LoVo (cell line): ENCODE data around the gene CHRDL2.
"Not testable (repeated sequence)": the region's sequence is repeated elsewhere in the genome, so short reads cannot be mapped to it uniquely, and the experiment has no call there.

ENCODE experiments used
- DNase-seq: peaks from one replicate; pipeline ENCODE4 v3.0.0-alpha.2; 2016; ENCODE audit warnings: low spot score

The CHRDL2 gene

DNA sequence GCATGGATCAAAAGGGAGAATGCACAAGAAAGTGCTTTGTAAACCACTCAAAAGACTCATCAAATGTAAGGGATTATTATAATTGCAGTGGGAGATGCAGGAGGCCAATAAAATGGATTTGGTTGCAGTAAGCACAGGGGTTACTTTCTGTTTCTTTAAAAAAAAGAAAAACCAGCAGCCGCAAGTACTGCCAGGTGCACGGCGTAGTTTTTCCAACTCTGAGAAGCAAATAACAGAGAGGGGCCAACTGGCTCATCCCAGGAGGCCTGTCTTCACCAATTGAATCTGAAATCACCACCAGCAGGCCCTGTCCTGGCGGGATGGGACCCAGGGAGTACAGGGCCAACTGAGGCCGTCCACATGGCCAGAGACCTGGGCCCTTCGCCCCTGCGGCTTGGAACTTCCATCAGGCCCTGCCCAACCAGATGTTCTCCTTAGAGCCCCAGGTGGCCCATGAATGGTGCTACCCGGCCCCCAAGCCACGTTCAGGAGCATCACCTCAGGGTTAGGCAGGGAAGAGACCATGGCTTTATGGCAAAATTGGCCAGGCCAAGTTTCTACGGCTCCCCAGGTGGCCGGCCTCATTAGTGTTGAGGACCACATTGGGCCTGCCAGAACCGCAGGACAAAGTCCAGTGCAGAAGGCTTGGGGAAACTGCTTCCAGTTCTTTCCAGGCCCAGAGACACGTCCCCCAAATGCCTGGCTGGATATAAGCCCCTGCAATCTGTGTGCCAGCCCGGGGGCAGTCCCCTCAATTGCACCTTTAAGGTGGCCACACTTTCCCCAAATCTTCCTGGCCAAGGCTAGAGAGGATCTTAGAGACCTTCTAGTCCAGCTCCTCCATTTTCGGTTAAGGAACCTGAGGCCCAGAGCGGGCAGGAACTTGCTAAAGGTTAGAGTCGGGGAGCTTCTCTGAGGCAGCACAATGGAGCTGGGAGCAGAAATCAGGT lies 61.7 kb downstream of the CHRDL2 start:
- no peak for DNase-seq

DNA sequence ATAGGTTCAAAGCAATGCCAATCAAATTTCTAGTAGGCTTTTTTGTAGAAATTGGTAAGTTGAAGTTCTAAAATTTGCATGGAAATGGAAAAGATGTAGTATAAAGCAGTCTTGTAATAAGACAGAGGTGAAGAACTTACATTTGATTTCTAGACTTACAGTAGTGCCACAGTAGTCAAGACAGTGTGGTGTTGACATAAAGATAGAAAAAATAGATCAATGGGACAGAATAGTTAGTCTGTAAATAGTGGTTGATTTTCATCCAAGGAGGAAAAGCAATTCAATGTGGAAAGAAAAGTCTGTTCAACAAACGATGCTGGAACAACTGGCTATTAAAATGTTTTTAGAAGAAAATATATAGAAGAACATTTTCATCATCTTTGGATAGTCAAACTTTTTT lies 67.9 kb downstream of the CHRDL2 start:
- no peak for DNase-seq

DNA sequence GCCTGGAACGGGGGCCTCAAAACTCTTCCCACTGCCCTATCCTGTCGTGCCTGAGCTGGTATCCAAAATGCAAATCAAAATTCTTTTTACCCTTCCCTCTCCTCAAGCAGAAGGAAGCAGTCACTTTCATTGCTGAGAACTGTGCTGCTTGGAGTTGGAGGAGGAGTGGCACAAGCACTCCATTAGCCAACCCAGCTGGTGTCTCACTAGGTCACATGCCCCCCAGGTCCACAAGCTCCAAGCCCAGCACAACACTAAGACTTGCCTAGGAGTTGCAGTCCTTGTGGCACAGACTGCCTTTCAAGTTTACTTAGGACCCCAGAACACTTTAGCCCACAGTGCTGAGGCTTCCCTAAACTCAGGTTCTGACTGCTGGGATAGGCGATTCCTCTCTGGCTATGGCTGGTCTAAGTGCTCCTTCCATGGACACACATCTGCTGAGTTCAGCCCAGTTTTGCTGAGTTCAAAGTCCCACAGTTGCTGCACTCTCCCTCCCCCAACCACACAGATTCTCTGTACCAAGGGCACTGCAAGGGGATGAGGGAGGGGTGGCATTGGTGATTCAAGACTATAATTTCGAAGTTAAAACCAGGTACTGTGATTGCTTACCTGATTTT lies 68.6 kb downstream of the CHRDL2 start:
- no peak for DNase-seq

DNA sequence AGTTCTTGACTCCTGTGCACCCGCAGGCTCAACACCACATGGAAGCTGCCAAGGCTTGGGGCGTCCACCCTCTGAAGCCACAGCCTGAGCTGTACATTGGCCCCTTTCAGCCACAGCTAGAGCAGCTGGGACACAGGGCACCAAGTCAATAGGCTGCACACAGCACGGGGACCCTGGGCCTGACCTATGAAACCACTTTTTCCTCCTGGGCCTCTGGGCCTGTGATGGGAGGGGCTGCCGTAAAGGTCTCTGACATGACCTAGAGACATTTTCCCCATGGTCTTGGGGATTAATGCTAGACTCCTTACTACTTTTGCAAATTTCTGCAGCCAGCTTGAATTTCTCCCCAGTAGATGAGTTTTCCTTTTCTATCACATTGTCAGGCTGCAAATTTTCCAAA lies 72.1 kb downstream of the CHRDL2 start:
- DNase-seq = not testable (repeated sequence)

DNA sequence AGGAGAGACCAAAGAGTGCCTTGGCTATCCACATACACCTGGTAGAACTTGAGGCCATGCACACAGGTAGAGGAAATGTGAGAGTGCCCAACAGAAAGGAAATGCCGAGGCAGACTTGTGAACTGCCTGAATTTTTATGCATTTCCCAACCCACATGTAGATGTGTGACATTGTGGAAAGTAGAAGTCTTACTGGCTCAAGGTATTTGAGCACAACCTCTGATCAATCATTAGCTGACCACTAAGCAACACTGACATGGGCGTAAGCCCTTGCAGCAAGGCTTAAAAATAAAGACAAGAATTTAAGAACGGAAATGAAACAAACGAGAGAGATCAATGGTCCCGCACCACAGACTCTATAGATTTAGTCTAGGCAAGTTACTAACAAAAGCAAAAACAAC lies 76.2 kb downstream of the CHRDL2 start:
- DNase-seq = no peak

DNA sequence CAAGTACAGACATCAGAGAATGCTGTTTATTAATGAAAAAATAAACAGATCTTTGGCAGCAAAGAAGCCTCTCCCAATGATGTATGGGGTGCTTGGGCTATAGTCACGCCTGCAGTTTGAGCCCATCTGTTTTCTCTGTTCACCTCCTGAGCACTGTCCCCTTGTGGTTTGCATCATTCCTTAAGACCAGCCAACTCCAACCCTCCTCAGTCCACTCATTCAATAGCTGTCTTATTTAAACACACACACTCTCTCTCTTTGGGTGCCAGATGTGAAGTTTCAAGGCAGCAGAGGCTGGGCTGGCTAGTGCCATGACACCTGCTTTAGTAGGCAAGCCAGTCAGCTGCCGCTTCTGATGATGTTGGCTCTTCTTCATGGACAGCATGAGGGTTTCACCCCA lies 80.7 kb downstream of the CHRDL2 start:
- no peak for DNase-seq

DNA sequence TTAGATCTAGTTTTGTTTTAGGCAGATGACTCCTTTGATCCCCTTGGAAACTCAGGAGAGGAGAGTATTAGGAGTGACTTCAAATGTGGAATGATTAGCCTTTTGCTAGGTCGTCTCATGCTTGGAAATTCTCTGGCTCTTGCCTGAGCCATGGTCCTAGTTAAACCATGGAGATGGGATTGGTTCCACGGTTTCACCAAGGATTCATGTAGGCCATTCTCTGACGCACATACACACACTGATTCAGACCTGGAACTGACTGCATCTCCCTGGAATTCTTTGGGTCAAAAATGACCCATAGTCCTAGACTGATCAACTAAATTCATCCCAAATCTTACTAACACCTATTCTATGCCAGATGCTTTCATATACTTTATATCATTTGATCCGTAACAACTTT lies 82.3 kb downstream of the CHRDL2 start:
- no peak for DNase-seq

DNA sequence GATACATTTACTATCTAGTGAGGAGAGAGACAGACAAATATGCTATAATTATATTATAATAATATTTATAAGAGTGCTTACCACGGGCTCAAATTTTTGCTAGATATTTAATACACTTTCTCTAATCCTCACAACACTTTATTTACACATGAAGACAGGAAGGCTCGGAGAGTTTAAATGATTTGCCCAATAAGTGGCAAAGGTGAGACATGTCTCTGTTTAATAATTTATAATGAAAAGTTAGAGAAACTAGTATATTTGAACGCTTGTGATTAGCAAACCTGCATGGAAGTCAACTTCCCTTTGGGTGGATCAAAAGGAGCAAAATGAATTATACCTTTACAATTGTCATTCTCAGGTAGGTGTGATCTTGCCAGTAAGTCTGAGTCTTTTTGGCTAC lies 83.4 kb downstream of the CHRDL2 start:
- DNase-seq = no peak

DNA sequence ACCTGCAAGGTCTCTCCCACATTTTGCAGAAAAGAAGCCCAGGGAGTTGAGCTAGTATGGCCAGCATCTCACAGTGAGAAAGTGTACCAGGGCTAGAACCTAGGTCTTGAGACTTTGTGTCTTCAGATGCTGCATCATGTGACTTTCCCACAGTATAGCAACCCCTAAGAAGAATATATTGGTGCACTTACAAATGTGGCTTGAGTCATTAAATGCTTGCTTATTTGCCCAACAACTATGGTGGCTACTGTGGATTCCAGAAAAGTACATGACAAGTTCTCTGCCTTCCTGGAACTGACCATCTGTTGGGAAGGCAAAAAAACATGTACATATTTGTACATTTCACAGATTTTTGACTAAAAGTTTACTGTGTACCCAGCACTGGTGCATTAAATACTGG lies 83.8 kb downstream of the CHRDL2 start:
- DNase-seq = no peak

DNA sequence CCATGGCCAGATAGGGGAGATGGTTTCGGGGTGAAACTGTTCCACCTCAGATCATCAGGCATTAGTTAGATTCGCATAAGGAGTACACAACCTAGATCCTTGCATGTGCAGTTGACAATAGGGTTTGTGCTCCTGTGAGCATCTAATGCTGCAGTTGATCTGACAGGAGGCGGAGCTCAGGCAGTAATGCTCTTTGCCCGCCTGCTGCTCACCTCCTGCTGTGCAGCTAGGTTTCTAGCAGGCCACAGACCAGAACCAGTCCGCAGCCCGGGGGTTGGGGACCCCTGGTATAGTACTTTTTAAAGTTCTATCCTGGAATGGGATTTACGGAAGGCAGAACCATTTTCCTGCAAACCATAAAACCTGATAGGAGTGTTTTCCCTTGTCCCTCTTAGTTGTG lies 84.3 kb downstream of the CHRDL2 start:
- DNase-seq = no peak
